Cortex of kidney (tissue), 1 donor: ENCODE data around the gene PREX1.

Source experiments
- DNase-seq: peaks from one replicate; lab custom pipeline; 2025; lab: John Stamatoyannopoulos, UW

The PREX1 gene

DNA sequence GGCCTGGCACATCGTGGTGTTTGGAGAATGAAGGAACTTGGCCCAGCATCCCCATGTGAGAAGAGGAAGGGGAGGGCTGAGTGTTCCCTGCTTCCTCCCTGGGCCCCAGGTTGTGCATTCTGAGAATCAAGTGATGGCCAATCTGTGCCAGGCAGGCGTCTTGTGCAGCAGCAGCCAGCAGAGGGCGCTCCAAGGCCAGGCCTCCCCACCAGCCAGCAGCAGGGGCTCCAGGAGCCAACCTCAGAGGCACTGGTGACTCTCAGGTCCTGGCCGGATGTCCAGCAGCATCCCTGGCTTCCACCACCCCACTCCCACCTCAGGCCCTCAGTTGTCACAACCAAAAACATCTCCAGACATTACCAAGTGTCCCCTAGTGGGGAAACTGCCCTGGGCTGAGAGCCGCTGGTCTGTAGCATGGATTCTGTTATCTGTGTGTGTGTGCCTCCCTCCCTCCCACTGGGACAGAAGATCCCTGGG is 192.0 kb downstream of the PREX1 start:
- DNase-seq: no peak

DNA sequence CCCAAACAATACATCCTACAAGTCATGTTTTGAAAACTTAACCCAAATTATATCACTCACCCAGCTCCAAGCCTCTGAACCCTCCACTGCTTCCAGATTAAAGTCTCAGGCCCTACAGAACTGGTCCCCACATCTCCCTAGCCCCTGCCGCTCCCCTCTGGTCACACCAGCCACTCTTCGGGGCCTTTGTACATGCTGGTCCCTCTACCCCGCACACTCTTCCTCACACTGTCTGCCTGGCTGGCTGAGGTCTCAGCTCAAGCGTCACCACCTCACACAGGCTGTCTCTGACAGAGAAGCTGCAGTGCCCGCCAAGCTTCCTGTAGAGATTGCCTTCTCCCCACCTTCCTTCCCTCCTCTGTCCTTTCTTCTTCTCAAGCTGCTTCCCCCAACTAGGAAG is 192.4 kb downstream of the PREX1 start:
- no peak for DNase-seq

DNA sequence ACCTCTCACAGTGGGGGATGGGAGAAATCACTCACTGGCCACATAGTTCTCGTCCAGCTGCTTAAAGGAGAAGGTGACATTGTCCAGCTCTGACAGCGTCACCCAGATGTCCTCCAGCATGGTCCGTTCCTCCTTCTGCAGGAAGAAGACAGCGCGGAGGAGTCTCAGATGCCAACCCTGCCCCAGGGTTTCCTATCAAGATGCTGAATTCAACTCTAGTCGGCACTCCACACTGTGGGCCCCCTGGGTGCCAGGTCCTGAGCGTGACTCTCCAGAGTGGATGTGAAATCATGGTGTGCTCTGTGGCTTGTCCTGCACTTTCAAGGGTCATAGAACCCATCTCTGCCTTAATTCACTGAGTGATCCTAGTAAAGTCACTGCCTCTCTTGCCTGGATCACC is 193.2 kb downstream of the PREX1 start:
- DNase-seq: no peak

DNA sequence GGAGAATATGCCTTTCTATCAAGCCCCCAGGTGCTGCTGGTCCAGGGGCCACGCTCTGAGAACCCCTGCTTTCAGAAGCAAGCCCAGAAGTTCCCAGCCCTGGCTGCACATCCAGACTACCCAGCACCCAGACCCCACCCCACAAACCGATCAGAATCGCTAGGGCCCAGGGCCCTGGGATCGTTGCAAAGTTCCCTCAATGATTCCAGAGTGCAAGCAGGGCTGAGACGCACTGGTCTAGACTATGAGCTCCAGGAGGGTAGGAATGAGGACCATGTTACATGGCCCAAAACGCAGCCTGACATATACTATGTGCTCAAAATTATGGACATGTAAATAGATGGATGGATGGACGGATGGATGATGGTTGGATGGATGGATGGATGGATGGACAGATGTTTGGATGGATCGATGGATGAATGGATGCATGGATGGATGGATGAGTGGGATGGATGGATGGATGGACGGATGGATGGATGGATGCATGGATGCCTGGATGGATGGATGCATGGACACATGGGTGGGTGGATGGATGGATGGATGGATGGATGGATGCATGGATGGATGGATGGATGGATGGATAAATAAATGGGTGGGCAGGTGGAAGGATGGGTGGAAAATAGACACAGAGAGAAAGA is 194.1 kb downstream of the PREX1 start:
- DNase-seq: no peak

DNA sequence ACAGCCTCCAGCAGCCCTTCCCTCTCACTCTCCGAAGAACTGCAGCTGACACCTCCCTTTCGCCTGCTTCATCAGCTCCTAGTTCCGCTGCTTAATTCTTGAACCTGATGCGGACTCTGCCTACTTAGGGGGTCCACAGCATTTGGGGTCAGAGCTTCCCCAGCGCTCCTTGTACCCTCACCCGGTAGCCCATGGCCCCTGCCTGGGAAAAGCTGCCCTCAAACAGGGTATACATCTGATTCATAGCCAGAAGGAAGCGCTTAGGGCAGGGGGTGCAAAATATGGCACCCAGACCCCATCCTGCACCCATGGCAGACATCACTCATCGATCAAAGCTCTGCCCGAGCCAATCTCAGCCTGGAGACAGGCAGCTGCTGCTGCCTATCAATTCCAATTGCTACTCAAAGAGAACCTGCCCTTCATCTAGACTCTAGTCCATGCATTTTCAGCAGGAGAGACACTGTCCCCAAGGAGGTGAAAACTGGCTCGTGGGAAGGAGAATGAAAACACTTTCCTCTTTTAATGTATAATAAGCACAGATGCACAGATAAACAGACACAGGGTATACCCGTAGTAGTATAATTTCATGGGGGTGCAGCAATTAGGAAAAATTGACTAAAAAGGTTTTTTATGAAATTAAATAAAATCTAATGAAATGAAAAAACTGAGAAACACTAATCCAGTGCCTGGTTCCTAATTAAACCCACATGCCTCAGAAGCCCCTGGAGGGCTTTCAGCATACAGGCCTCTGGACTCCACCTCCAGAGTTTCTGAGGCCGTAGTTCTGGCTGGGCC is 194.8 kb downstream of the PREX1 start:
- no peak for DNase-seq

DNA sequence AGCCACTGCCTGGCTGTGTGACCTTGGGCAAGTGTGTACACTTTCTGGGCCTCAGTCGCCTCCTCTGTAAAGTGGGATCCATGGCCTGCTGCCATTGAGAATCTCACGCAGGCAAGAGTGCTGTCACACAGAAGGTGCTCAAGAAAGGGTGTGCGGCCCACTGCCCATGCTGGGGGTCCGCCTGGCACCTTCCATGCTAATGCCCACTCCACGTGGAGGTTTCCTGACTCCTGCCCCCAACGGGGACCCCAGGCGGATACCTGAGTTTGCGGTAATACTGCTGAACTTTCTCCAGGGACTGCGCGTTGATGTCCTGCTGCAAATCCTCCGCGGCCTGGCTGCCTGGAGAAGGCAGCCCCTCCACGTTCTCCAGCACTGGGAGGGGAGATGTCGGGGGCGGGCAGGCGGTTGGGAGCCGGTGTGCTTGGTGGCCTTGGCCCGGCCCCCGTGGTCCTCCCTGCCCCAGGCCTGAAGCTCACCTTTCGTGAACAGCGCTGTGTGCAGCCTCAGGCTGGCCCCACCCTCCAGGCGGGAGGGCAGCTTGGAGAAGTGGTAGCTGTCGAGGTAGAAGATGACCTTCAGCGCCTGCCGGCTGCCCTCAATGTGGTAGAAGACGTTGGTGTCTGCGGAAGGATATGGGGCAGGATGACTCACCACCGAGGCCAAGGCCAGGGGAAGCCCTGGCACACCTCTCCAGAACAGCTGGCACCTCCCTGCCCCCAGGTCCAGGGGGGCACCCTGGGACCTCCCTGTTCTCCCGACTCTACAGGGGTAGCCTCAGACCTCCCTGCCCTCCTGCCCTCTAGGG is 195.6 kb downstream of the PREX1 start:
- no peak for DNase-seq

DNA sequence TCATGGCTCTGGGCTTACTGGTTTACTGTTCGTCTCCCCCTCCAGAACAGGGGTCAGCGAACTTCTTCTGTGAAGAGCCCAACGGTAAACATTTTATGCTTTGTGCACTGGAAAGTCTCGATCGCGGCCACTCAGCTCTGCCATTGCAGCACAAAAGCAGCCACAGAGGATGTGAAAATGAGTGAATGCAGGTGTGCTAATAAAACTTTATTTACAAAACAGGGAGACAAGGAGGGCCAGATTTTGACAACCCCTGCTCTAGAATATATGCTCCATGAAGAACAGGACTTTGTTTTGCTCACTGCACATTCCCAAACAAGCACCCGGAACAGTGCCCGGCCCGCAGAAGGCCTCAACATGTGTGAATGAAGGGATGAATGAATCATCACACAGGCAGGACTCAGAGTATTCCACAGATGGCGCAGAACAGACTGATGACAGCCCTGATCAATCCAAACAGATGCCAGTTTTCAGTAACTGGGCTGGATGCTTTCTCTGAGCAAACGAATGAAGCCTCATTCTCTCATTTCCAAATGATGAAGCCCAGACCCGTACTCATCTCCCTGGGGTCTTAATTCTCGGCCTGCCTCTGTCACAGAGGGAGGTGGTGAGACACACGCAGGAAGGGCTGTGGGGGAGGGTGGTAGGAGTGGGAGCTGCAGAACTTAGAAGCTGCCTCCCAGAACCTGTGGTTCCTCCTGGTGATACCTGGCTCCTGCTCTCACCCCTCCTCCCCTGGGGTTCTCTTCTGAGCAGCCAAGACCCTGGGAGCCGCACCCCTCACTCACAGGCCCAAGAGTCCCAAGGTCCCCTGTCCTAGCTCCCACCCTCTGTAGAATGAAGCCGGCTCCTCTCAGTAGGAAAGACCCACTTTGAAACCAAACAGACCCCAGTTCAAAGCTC is 196.4 kb downstream of the PREX1 start:
- DNase-seq: no peak

DNA sequence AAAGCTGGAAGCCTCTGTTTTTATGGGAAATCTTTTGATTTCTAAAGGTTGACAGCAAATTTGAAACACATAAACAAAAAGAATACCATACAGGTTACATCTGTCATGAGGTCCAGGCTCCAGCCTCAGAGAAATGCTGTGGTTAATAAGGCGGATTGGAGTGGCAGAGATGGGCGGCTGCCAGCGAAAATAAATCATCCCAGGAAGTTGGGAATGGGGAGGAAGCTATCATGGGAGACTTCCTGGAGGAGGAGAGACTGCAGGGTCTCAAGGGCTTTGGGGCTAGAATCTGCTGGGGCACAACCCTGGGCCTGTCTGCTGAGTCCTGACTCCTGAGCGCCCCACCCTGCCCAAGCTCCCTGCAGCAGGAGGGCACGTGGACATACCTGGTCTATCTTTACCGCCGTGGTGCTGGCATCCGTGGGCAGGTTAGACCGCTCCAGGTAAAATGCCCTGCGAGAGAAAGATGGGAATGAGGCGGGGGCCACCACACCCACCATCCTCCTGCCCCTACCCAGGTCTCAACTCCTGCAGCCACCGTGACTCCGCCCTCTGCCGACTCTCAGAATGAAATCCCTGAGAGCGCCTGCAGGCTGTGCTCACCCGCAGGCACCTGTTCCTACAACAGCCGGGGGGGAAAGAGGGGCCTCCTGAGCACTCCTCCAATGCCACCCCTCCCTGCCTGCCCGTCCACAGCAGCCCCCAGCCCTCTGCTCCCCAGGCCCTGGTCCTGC is 197.3 kb downstream of the PREX1 start:
- DNase-seq: no peak

DNA sequence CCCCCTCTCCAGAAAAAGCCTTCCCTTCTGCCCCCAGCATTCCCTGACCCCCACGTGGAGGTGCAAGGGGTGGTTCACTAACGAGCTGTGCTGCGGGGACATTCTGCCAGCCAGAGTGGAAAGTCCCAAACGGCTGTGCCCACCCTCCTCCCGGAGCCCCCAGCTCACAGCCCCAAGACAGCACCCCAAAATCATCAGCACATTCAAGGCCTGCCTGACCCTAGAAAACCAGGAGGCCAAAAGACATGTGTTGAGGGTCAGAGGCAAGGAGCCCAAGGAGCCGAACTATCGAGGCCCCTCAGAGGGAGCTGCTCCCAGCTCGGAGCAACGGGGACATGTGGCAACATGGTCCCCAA is 197.9 kb downstream of the PREX1 start:
- DNase-seq: no peak

DNA sequence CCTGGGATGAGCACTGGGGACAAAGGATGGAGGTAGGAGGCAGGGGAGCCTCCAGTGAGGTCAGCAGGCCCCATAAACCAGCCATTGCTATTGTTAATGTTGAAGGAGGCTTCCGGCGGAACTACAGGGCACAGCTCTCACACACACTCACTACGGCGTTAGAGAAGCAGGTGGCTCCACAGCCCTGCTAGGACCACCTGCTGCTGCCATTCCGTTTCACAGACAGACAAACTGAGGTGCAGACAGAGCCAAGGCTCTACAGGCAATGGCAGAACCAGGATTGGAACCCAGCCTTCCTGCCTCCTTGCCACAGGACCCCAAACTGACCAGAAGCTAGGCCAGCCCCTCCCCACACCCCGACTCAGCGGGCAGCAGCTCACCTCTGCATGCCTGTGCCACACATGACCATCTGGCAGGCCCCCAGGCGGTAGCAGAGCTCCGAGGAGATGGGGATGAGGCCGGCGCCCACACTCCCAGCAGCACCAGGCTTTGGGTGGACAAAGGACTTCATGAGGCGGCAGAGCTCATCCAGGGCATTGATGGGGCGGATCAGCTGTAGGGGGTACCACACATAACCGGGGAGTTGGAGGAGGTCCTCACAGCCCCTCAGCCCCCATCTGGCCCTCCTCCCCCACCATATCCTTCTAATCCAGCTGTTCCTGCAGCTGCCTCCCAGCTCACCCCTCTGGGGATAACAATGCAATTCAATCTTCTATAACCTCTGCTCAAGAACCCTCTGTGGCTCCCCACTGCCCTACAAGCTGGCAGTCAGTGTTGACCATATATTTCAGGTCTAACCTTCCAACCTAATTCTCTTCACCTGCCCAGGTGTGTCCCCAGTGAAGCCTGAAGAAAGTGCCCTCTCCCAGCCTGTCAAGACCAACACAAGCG is 198.5 kb downstream of the PREX1 start:
- no peak for DNase-seq

DNA sequence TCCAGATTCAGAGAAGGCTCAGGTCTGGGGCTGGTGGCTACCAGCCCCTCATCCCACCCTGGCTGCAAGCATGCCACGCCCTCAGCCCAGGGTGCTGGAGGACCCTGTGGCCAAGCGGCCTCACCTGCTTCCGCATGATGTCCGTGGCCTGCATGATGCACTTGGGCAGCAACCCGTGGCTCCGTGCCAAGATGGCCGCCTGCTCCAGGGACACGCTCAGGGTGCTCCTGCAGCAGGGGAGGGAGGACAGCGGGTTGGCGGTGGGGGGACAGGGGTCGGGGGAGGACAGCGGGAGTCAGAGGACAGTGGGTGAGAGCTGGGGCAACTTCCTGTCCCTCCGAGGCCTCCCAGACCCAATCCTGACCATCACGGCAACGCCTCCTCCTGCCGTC is 200.1 kb downstream of the PREX1 start:
- DNase-seq: no peak

DNA sequence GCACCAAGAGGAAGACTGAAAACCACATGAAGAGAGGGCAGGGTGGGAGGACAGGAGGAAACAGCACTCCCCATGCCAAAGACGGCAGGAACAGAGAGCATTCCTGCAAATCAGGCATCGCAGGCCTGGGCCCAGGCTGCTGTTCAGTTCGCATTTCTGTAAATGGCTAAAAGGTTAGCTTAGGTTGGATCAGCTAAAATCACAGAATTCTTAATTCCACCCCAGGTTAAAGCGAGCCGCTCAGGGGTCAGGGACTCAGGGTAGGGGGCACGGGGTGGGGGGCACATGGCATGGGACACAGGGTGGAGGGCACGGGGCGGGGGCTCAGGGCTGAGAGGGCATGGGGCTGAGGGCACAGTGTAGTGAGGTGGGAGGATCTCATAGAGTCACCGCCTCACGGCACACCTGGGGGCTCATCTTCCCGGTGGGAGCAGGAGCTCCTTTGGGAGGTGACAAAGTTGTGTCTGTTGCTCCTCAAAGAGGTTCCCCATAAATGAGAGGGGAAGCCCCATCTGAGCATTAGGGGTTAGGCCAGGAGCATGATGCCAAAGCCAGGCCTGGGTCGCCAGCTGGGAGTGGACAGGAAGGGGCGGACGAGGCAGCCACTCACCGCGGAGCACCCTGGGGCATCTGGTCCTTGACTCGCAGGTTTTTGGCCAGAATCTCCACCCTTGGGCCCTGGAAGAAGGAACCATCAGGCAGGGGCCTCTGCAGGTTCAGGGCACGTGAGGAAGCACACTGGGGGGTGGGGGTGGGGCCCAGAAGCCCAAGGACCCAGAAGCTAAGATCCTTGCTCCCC is 200.7 kb downstream of the PREX1 start:
- DNase-seq: no peak

DNA sequence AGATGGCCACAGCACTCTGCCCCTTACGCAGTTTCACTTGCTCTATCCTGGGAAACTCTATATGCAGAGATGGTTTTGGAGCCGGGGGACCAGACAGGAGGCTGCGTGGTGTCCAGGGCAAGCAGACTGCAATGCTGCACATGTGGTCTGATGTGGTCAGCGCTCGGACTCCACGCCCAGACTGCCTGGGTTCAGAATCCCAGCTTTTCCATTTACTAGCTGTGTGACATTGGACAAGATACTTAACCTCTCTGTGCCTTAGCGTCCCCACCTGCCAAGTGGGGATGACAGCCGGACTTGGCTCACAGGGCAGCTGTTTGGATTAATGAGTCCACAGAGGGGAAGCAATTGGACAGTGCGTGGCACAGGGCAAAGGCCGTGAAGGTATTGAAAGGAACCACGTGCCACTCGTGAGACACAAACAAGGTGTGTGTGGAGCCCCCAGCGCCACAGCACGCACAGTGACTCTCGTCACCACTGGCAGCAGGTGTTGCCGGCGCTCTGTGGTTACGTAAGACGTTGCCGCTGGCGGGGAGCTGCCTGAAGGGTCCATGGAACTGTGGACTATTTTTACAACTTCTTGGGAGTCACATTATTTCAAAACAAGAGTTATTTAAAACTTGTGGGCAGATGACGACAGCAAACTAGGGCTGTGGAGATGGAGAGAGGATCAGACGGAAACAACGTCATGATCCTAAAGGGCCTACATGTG is 201.4 kb downstream of the PREX1 start:
- no peak for DNase-seq

DNA sequence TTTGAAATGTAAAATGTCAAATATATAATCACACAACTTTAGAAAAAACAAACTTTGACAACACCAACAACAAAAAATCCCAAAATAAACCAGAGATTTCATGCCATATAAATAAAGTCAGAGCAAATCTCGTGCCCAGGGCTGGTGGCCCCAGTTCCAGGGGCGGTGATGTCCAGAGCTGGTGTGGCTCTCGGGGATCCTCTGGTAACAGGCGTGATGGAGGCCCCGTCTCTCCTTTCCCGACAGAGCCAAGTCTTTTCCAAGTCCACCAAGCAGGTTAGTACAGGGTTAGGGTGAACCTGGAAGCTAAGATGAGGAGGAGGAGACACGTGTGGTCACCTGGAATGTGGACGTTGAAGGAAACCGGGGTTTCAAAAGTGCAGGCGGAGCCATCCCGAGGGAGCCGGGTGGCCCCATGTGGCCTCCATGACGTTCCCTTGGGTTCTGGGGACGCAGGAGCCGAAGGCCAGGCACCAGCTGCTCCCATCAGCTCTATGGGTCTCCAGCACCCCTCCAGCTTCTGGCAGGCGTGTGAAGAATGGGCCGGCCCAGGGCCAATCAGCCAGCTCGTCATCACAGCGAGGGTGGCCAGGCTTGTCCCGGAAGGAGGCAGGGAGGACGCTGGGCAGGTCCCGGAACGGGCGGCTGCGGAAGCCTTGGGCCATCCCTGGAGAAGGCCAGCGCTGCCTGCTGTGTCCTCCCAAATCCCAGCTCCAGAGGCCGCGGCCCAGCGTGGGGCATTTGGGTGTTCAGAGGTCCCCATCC is 202.5 kb downstream of the PREX1 start:
- DNase-seq: no peak

DNA sequence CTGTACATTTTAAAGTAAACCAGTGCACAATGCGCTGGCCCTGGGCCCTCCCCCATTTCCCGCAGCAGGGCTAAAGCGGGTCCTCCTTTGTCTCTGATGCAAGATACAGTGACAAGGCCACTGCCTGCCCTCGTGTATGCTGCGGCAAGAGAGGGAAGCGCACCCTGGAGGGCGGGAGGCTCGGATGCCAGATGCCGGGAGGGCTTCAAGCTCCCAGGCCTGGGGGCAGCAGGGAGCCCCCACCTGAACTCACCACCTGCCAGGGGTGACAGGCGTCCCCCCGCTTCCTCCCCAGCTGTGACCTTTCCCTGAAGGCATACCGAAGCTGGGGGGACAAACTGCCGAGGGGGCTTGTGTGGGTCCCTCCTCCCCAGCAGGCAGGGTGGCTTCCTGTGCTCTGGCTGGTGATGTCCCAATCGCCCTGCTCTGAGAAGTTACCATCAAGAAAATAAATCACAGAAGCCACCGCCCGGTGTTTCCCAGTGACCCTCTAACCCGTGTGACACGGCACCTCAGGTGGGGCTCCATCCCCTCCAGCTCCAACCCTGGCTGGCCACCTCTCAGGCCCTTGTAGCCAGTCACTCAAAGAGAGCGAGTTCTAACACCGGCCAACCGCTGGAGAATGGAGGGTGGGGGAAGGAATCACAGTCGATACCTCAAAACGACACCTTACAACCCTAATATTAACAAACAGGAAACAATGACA is 203.3 kb downstream of the PREX1 start:
- DNase-seq: no peak

DNA sequence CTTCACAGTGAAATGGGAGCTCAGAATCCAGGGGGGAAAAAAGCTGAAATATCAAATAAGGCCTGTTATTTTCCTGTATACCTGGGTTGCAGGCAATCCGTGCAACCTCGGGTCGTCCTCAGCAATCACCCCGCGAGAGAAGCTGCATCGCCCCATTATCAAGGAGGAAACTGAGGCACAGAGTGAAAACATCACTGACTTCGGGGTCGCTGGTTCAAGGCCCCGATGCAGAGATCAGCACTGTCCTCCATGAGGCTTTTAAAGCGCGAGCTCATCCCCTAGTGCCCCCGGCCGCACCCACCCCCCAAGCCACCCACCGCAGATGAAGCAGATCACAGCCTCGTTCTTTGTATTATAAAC is 203.9 kb downstream of the PREX1 start:
- DNase-seq: no peak

DNA sequence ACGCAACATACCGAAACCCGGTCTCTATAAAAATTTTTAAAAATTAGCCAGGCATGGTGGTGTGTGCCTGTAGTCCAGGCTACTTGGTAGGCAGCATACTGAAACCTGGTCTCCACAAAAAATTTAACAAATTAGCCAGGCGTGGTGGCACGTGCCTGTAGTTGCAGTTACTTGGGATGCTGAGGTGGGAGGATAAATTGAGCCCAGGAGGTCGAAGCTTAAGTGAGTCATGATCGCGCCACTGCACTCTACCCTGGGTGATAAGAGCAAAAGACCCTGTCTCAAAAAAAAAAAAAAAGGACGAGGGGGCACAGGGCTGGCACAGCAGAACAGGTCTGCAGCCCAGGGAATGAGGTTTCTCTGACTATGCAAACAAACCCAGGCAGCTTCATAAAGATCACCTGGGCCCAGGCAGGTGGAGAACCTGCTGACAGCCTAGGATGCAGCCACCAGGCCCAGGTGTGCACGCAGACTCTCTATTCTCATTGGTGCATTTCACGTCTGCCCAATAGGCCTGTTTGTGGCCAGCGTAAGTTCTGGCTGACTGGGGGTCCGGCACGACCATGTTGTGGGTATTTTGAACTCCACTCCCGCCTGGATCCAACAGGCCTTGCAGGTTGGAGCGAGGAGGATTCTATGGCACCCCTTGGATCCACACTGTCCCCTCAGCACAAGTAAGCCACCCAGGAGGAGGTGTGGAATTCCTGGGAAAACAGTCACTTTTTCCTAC is 204.5 kb downstream of the PREX1 start:
- no peak for DNase-seq
